Measurements from ENCODE around the gene TMEM131L.
A peak's percentile ranks its signal among the peaks of the same experiment; 100 is the strongest.

Gene TMEM131L

GRCh38 chr4:153634738-153635353 is 168.7 kb downstream of the TMEM131L start:
- no peaks in the 10 kb centered on the region for H3K79me2 ChIP-seq (ENCODE audit: low read length)
- H2AFZ ChIP-seq (ENCODE audit: low read depth, low read length), result no peak overlapping the region
- H3K9me3 ChIP-seq (ENCODE audit: insufficient read depth, low read length), result no peaks in the 10 kb centered on the region
- peaks cover 45% of the 10 kb centered on the region for H4K20me1 ChIP-seq (ENCODE audit: insufficient read depth, low read length)
- H3K9ac ChIP-seq (ENCODE audit: low read length), result no peak overlapping the region
- peaks cover 82% of the 10 kb centered on the region for H3K36me3 ChIP-seq (replicated peaks; ENCODE audit: low read depth, low read length)
- no peaks in the 10 kb centered on the region for H3K4me1 ChIP-seq (ENCODE audit: low read length)
- no peak overlapping the region for H3K4me3 ChIP-seq (ENCODE audit: low read length)
- TF ChIP-seq EZH2phosphoT487 (IDR thresholded peaks at IDR 0.05; ENCODE audit: low read depth) (no peak), CTCF (IDR thresholded peaks at IDR 0.05; ENCODE audit: low read depth, low read length) (peak; percentile 73)
- no peak overlapping the region for H3K4me2 ChIP-seq (ENCODE audit: low read length)
- H3K27me3 ChIP-seq (ENCODE audit: low read depth, low read length), result no peaks in the 10 kb centered on the region
- no peak overlapping the region for H3K27ac ChIP-seq (ENCODE audit: low read length)

GRCh38 chr4:153635846-153636245 is 169.7 kb downstream of the TMEM131L start:
- no peaks in the 10 kb centered on the region for H3K79me2 ChIP-seq (ENCODE audit: low read length)
- H3K9me3 ChIP-seq (ENCODE audit: insufficient read depth, low read length), result no peaks in the 10 kb centered on the region
- H3K4me1 ChIP-seq (ENCODE audit: low read length), result no peaks in the 10 kb centered on the region
- no peak overlapping the region for H2AFZ ChIP-seq (ENCODE audit: low read depth, low read length)
- H3K36me3 ChIP-seq (replicated peaks; ENCODE audit: low read depth, low read length), result peaks cover 72% of the 10 kb centered on the region
- TF ChIP-seq EZH2phosphoT487 (IDR thresholded peaks at IDR 0.05; ENCODE audit: low read depth), result no peak
- no peak for TF ChIP-seq CTCF (IDR thresholded peaks at IDR 0.05; ENCODE audit: low read depth, low read length)
- no peak overlapping the region for H3K9ac ChIP-seq (ENCODE audit: low read length)
- H3K4me2 ChIP-seq (ENCODE audit: low read length), result no peak overlapping the region
- H3K27ac ChIP-seq (ENCODE audit: low read length), result no peak overlapping the region
- peaks cover 37% of the 10 kb centered on the region for H4K20me1 ChIP-seq (ENCODE audit: insufficient read depth, low read length)
- no peak overlapping the region for H3K4me3 ChIP-seq (ENCODE audit: low read length)
- H3K27me3 ChIP-seq (ENCODE audit: low read depth, low read length), result no peaks in the 10 kb centered on the region

GRCh38 chr4:153637201-153637600 is 171.0 kb downstream of the TMEM131L start:
- H3K9ac ChIP-seq (ENCODE audit: low read length), result no peak overlapping the region
- peaks cover 60% of the 10 kb centered on the region for H3K36me3 ChIP-seq (replicated peaks; ENCODE audit: low read depth, low read length)
- H3K27ac ChIP-seq (ENCODE audit: low read length), result no peak overlapping the region
- TF ChIP-seq EZH2phosphoT487 (IDR thresholded peaks at IDR 0.05; ENCODE audit: low read depth) (no peak), CTCF (IDR thresholded peaks at IDR 0.05; ENCODE audit: low read depth, low read length) (no peak)
- H3K4me3 ChIP-seq (ENCODE audit: low read length), result no peak overlapping the region
- no peak overlapping the region for H2AFZ ChIP-seq (ENCODE audit: low read depth, low read length)
- H3K4me1 ChIP-seq (ENCODE audit: low read length), result peaks cover 10% of the 10 kb centered on the region
- H4K20me1 ChIP-seq (ENCODE audit: insufficient read depth, low read length), result peaks cover 34% of the 10 kb centered on the region
- H3K9me3 ChIP-seq (ENCODE audit: insufficient read depth, low read length), result no peaks in the 10 kb centered on the region
- no peaks in the 10 kb centered on the region for H3K79me2 ChIP-seq (ENCODE audit: low read length)
- no peaks in the 10 kb centered on the region for H3K27me3 ChIP-seq (ENCODE audit: low read depth, low read length)
- no peak overlapping the region for H3K4me2 ChIP-seq (ENCODE audit: low read length)

GRCh38 chr4:153638011-153638410 is 171.9 kb downstream of the TMEM131L start:
- no peak overlapping the region for H3K27ac ChIP-seq (ENCODE audit: low read length)
- TF ChIP-seq CTCF (IDR thresholded peaks at IDR 0.05; ENCODE audit: low read depth, low read length) (no peak), EZH2phosphoT487 (IDR thresholded peaks at IDR 0.05; ENCODE audit: low read depth) (no peak)
- H3K4me1 ChIP-seq (ENCODE audit: low read length), result peaks cover 15% of the 10 kb centered on the region
- H3K9me3 ChIP-seq (ENCODE audit: insufficient read depth, low read length), result no peaks in the 10 kb centered on the region
- H2AFZ ChIP-seq (ENCODE audit: low read depth, low read length), result no peak overlapping the region
- H3K27me3 ChIP-seq (ENCODE audit: low read depth, low read length), result no peaks in the 10 kb centered on the region
- H3K79me2 ChIP-seq (ENCODE audit: low read length), result no peaks in the 10 kb centered on the region
- no peak overlapping the region for H3K4me3 ChIP-seq (ENCODE audit: low read length)
- H3K4me2 ChIP-seq (ENCODE audit: low read length), result no peak overlapping the region
- no peak overlapping the region for H3K9ac ChIP-seq (ENCODE audit: low read length)
- peaks cover 52% of the 10 kb centered on the region for H3K36me3 ChIP-seq (replicated peaks; ENCODE audit: low read depth, low read length)
- H4K20me1 ChIP-seq (ENCODE audit: insufficient read depth, low read length), result peaks cover 29% of the 10 kb centered on the region
